Muscle of arm (tissue), 12 donors: ENCODE data around the gene KAT8. TPM values are rescaled to one million over a fixed set of nuclear protein-coding genes. Genes with fewer than 3 reads are reported as not detected.
A peak's percentile ranks its signal among the peaks of the same experiment; 100 is the strongest.
"Not testable (repeated sequence)": the region's sequence is repeated elsewhere in the genome, so short reads cannot be mapped to it uniquely, and the experiment has no call there.

Source experiments
- DNase-seq: peaks from one replicate; pipeline ENCODE4 v3.0.0-alpha.2; 2013
- polyA plus RNA-seq, 12 donors: library from polyadenylated mRNA; unstranded; fragments of 120-200 nt; gene quantifications; one replicate each; pipeline ENCODE4 v1.2.1, GENCODE V29; 2013; ENCODE audit not compliant: insufficient read length in 12 of 12

Gene KAT8
- polyA plus RNA-seq, 12 donors: 41.5 to 63.1 (median 46.7) TPM; not detected in 1

DNA sequence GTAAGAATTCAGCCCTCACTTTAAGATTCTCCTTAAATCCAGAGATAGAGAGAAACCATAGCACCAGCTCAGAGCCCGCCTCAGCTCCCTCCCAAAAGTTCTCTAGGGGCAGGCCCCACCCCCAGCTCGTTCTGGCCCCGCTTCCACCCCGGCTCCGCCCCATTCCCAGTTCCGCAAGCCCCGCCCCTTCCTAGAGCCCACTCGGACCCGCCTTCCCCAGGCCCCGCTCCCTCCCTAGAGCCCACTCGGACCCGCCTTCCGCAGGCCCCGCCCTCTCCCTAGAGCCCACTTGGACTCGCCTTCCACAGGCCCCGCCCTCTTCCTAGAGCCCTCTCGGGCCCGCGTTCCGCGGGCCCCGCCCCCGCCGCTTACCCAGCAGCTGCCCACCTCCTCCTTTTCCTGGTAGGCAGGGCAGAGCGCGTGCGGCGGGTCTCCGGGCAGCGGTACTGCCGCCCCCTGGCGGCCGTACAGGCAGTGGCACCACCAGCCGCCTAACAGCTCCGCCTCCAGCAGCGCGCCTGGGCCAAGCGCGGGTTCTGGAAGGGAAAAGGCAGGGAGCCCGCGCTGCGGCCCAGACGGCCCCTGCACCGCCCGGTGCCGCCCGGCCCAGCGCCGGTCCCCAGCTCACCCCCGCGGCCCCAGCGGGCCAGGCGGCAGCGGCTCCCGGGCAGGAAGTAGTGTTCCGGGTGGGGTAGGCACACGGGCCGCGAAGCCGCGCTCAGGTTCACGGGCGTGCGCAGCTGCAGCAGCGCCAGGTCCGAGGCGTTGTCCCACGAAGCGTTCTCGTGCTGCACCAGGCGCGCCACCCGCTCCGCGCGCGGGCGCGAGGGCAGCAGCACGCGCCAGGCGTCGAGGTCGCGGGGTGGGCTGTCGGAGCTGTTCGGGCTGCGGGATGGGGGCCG is 24.9 kb downstream of the KAT8 start:
- DNase-seq: peak; percentile 98

GRCh38 chr16:31143011-31143693 is 25.7 kb downstream of the KAT8 start:
- no peak for DNase-seq

DNA sequence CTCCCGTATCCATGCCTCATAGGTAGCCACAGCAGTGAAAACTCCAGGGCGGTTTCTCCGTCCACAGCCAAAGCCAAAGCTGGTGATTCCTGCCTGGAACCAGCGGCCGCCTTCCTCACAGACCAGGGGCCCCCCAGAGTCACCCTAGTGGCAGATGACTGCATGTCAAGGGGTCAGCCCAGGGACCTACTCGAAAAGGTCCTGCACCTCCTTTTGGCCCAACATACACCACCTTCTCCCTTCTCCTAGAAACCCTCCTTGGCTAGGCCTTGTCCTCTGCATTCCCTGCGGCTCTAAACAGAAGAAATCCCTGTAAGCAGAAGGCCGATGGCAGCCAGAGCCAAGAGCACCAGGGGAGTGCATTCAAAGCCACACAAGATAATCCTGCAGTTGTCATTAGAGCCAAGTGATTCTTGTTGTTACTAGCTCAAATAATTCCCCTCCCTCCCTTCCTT is 26.3 kb downstream of the KAT8 start:
- DNase-seq: no peak

GRCh38 chr16:31144418-31144817 is 27.0 kb downstream of the KAT8 start:
- DNase-seq: not testable (repeated sequence)

GRCh38 chr16:31145398-31145990 is 28.0 kb downstream of the KAT8 start:
- no peak for DNase-seq

GRCh38 chr16:31147574-31147973 is 30.1 kb downstream of the KAT8 start:
- DNase-seq: no peak

DNA sequence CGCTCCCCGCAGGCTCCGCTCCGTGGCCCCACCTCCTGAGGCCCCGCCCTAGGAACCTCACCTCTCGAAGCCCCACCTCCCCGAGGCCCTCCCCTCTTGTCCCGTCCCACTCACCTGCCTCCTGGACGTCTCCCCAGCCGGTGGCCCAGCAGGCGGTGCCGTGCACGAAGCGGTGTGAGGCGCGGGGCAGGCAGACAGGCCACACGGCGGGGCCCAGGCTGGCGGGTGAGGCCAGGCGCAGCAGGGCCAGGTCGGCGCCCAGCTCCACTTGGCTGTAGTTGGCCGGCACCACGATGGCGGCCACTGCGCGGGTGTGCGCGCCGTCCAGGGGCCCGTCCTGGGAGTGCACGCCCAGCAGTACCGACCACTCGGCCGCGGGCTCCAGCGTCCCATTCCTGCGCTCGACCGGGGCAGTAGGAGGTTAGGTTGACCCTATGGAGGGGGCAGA is 30.8 kb downstream of the KAT8 start:
- DNase-seq: no peak

GRCh38 chr16:31148896-31149295 is 31.4 kb downstream of the KAT8 start:
- no peak for DNase-seq

DNA sequence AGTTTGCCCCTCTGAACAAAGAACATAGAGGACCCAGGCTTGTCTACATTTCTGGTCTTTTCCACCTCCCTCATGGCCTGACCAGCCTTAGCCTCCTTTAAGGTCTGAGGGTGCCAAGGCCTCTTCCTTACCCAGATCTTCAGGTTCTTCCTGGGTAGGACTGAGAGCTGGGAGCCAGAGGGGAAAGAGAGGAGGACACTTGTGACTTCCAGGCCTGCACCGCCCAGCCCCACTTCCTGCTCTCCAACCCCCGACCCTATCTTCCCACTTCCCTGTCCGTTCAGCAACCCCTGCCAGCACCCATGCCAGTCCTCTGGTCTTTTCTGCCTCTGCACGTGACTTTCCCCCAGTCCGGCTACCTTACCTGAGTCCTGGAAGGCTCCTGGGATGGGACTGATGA is 31.9 kb downstream of the KAT8 start:
- no peak for DNase-seq

GRCh38 chr16:31149894-31150890 is 32.7 kb downstream of the KAT8 start, which contains the start of gene PRSS36:
Gene PRSS36 (minus strand): TSS chr16:31150066. CDS start chr16:31150035, 31 bp downstream.
- no peak for DNase-seq

DNA sequence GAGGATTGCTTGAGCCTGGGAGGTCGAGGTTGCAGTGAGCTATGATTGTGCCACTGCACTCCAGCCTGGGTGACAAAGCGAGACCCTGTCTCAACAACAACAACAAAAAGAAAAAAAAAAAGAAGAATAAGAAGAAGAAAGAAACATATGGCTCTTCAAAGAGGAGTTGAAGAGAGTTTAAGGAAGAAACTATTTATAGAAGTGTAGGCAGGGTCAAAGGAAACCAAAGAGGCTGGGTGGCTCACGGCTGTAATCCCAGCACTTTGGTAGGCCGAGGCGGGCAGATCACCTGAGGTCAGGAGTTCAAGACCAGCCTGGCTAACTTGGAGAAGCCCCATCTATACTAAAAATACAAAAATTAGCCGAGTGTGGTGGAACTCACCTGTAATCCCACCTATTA is 33.5 kb downstream of the KAT8 start:
- DNase-seq: not testable (repeated sequence)

- no peak for DNase-seq
Measured at GRCh38 chr16:31157136-31157535, 39.7 kb downstream of the KAT8 start.

DNA sequence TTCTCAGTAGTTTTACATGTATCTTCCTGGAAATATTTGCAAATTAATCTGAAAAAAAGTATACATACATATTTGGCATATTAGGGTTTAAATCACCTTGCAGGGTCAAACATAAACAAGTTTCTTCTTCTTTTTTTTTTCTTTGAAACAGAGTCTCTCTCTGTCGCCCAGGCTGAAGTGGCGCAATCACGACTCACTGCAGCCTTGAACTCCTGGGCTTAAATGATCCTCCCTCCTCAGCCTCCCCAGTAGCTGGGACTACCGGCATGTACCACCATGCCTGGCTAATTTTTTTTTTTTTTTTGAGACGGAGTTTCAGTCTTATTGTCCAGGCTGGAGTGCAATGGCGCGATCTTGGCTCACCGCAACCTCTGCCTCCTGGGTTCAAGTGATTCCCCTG is 49.9 kb downstream of the KAT8 start:
- DNase-seq: no peak

DNA sequence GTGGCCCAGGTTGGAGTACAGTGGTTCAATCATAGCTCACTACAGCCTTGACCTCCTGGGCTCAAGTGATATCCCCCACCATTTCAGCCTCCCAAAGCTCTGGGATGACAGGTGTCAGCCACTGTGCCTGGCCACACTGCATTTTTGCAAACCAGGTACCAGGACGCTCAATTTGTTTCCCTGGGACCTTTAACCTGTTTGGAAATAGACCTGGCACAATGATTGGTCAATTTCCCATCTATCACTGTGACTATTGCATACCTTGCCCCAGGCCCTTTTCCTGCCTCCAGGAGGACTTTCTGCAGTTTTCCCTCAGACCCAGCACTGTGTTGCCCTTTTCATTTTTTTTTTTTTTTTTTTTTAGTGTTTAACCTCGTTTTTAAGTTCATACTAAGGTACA is 51.4 kb downstream of the KAT8 start:
- no peak for DNase-seq

DNA sequence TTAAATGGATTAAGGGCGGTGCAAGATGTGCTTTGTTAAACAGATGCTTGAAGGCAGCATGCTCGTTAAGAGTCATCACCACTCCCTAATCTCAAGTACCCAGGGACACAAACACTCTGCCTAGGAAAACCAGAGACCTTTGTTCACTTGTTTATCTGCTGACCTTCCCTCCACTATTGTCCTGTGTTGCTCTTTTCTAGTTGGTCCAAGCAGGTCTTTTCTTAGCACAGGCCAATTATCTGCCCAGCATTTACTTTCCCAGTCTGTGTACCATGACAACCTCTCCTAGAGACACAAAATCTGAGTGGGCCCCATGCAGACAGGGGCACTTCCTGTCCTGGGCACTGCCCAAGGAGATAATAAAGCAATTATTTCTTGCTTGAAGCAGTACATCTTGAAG is 52.6 kb downstream of the KAT8 start:
- not testable (repeated sequence) for DNase-seq

DNA sequence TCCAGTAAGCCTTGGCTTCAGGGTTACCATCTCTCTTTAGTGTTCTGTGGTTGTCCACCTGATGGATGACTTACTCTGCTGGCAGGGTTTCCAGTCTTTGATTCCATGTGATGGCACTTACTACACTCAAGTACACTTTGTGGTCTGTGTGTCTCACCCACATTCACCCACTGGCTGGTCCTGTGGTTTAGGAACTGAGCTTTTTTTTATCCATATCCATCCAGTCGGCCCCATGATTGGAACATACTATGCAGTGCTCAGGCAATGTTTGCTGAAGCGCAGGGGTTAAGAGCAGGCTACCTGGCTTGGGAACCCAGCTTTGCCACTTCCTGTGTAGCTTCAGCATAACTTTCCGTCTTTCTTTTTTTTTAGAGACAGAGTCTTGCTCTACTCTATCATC is 59.7 kb downstream of the KAT8 start:
- DNase-seq: no peak

DNA sequence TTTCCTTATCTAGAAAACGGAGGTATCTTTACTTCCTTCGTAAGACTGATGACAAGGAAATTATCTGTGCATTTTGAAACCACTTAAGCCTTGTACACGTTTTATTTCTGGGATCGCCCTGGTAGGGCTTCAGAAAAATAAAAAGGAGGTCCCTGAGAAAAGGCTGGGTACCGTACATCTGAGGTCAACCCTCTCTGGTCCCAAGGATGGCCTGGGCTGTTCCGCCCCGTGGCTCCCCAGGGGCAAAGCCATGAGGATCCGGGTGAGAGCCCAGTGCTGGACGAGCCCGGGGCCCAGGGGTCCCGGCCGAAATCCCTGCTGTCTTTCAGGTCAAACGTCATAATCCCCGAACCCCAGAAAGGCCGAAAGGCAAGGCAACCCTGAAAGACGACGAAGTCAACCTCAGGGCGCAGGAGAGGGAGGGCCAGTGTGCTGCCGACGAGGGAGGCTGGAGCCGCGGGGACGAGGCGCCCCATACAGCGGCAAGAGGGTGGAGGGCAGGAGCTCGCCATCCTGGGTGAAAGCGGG is 61.8 kb downstream of the KAT8 start:
- DNase-seq: no peak

DNA sequence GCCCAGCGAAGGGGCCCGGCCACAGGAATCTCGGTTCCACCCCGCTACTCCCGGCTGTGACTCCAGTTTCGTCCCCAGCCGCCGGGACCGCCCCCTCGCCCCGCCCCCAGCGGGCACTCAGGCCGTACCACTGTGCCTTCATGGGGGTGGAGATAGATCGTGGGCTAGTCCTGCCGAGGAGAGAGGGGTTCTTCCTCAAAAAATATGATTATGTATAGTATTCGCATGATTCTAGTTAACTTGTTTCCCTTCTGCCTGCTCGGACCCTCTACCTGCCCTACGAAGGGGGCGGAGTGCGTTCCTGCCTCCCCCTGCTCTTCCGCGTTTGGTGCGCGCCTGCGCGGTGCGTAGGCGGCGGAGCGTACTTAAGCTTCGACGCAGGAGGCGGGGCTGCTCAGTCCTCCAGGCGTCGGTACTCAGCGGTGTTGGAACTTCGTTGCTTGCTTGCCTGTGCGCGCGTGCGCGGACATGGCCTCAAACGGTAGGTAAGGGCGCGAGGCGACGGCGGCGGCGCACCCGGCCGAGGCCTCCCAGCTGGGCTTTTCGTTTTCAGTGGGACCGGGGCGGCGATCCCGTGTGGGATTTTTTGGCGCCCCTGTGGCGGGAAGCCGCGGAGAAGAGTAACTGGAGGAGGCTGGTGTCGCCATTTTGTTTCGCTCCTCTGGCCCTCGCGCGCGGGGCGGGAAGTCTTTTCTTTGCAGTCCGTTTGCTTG is 62.4 kb downstream of the KAT8 start, which contains the start of gene FUS:
Gene FUS, plus strand, starts transcription at position 393 of the 713 bp plus-strand sequence. Its CDS starts 76 bp downstream, at position 469.
- peak; percentile 98 for DNase-seq
